Measurements from ENCODE around the gene CALB2.

The CALB2 gene

DNA sequence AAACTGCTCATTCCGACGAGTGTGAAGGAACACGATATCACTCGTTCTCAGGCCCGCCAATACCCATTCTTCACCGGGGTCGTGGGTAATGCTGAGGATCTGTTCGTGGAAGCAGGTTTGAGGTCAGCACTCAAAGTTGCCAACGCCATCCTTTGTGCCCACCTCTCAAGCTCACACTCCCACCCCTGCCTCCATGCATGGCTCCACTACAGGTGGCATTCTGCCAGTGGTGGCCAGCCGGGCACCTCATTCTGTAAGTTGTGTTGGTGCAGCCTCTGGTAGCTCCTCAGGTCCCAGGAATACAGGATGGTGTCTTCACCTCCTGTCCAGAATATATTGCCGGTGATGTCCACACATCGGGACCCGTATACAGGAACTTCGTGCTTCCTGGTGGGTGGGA lies 72.7 kb downstream of the CALB2 start:
- FAIRE-seq, result no peak

DNA sequence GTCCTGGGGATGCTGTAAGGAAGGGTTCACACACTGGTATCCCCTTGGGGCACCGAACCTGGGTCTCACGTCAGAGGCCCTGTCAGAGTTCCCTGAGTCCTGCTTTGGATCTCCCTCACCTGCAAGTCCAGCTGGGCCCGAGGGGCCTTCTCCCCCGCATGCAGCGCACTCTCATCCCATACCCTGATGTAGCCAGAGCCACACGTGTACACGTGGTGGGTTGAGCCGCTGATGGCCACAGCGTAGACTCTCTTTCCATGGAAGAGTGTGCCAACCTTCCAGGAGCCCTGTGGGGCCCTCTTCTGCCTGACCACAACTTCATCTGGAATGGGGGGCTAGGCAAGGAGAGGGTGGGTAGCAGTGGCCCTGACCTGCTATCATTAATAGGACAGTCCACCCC lies 73.5 kb downstream of the CALB2 start:
- no peak for TF ChIP-seq POLR2A (IDR thresholded peaks at IDR 0.05; ENCODE audit: low read depth, low read length)
- DNase-seq (ENCODE audit: insufficient read length, low spot score) (no peak), FAIRE-seq (no peak)

More for the DNA sequence above, 72.7 kb downstream of the CALB2 start:
- TF ChIP-seq POLR2A (IDR thresholded peaks at IDR 0.05; ENCODE audit: low read depth, low read length), result no peak
- no peak for DNase-seq (ENCODE audit: insufficient read length, low spot score)

DNA sequence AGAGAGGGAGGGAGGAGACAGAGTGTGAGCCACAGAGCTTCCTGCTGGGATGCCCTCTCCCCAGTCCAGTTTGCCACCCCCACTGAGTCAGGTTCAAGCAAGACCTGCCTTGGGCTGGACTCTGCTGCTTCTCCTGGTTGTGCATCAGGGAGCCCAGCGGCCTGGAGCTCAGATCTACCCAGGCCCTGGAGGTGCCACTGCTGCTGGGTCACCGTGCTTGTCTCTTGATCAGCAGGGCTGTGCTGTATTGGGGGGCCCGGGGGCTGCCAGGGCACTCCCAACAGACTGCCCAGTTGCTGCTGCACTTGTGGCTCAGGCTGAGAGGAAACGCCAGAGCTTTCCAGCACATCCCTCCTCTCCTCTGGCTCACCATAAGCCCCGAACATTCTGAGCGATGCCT lies 74.4 kb downstream of the CALB2 start:
- no peak for DNase-seq (ENCODE audit: insufficient read length, low spot score)
- TF ChIP-seq POLR2A (IDR thresholded peaks at IDR 0.05; ENCODE audit: low read depth, low read length), result no peak
- FAIRE-seq, result no peak

DNA sequence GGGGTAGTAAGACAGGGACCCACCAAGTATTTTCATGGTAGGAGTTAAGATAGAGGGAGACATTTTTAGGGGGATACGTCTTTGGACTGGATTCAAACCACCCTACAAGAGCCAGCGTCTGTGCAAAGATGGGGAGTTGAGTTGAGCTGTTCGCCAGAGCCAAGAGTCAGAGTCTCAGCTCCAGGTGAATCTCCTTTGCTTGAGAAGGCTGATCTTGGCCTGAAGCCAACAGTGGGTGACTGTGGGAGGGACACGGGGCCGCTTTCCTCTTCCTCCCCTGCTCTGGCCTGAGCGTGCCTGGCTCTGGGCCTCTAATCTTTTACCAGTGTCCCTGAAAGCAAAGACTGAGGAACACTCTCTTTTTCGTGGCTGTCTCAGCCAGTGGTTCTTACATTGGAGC lies 78.0 kb downstream of the CALB2 start:
- TF ChIP-seq POLR2A (IDR thresholded peaks at IDR 0.05; ENCODE audit: low read depth, low read length), result no peak
- DNase-seq (ENCODE audit: insufficient read length, low spot score) (no peak), FAIRE-seq (no peak)

DNA sequence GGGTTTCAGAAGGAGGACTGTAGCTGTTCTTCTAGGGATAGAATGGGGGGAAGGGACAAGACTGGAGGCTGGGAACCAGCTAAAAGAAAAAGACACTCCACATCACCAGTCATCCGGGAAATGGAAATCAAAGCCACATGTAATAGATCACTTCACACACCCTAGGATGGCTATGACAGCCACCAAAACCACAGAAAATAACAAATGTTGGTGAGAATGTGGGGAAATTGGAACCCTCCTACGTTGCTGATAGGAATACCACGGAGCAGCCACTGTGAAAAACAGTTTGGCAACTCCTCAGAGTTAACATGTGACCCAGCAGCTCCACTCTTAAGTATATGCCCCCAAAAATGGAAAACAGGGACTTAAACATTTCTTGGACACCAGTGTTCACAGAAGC lies 81.0 kb downstream of the CALB2 start:
- FAIRE-seq, result no peak
- no peak for DNase-seq (ENCODE audit: insufficient read length, low spot score)
- no peak for TF ChIP-seq POLR2A (IDR thresholded peaks at IDR 0.05; ENCODE audit: low read depth, low read length)

Data from H54 (cell line).